Measurements from ENCODE around the gene SRL. TPM values are rescaled to one million over a fixed set of nuclear protein-coding genes. Genes with fewer than 3 reads are reported as not detected.

The SRL gene
- total RNA-seq, 1 donor: under 0.01 TPM

DNA sequence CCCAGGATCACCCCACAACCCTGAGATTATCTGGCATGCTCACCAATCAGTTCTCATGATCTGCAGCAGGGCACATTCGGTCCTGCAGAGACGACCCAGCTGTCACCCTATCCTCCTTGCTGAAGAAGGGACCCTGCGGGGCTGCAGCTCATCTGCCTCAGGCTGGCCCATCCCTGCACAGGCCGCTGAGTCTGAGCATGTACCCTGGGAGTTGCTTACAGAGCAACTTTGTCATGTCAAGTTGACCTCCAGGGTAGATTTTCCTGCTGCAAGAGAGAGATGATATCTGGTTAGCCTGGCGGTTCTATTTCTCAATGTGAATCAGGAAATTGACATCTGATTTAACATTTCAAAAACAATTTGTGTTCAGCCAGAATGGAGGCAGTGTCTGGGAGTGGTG lies 89.6 kb downstream of the SRL start:
- H3K27me3 ChIP-seq (ENCODE audit: insufficient read depth, low read length): no peaks in the 10 kb centered on the region
- no peaks in the 10 kb centered on the region for H3K4me1 ChIP-seq (ENCODE audit: insufficient read depth, low read length)
- no peaks in the 10 kb centered on the region for H3K9me3 ChIP-seq (ENCODE audit: low read depth, low read length)
- H3K4me3 ChIP-seq (ENCODE audit: low read length): no peak overlapping the region

DNA sequence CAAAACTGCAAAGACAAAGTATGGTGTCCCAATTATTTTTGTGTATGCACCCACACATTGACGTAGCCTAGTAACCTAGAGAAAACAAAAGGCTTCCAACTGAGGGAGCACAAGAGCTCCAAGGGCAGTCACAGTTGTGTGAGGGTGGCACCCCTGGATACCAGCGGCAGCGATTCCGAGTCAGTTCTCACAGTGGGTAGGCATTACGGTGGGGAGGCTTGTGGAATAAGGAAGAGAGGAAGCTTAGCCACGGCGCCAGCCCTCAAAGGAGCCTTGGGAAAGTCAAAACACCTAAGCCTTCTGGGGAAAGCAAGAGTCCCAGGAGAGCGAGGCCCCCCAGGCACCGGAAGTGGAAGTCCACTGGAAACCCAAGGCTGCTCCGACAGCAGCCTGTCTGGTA lies 94.6 kb downstream of the SRL start:
- Histone ChIP-seq H3K4me3 (ENCODE audit: low read length) (no peak overlapping the region), H3K27me3 (ENCODE audit: insufficient read depth, low read length) (no peaks in the 10 kb centered on the region), H3K4me1 (ENCODE audit: insufficient read depth, low read length) (peaks cover 6% of the 10 kb centered on the region), H3K9me3 (ENCODE audit: low read depth, low read length) (no peaks in the 10 kb centered on the region)

DNA sequence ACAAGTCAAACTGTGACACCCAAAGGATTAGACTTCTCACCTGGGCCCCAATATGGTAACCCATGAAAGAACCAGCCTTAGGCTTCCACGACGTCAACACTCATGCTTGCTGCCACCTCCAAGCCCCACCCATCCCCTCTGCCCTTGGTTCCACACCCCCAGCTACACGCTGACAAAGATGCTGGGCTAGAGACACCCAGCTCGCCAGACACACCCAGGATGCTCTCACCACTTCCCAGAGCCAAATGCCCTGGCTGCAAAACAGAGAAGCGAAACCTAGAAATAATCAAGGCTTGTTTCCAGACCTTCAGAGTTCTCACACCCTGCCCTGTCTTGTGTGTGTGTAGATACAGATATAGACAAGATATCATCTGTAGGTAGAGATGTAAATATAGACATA lies 99.6 kb downstream of the SRL start:
- H3K27me3 ChIP-seq (ENCODE audit: insufficient read depth, low read length): no peaks in the 10 kb centered on the region
- H3K9me3 ChIP-seq (ENCODE audit: low read depth, low read length): no peaks in the 10 kb centered on the region
- H3K4me1 ChIP-seq (ENCODE audit: insufficient read depth, low read length): peaks cover 13% of the 10 kb centered on the region
- no peak overlapping the region for H3K4me3 ChIP-seq (ENCODE audit: low read length)

DNA sequence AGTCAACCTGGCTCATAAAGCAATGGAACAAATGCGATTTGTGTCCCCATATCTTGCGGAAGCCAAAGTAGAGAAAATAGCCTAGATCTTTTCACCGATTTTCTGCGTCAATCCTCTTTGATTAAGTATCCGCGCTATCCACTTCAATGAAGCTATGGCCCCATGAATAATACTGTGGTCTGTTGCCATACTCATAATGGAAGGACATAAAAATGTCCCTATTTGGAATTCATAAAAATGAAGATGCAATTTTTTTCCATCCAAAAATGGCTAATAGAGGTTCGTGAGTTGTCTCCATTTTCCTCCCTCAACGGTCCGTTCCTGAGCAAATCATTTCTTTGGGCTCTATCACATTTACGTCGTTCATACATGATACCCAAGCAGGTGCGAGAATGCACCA lies 100.3 kb downstream of the SRL start:
- no peaks in the 10 kb centered on the region for H3K9me3 ChIP-seq (ENCODE audit: low read depth, low read length)
- no peak overlapping the region for H3K4me3 ChIP-seq (ENCODE audit: low read length)
- peaks cover 13% of the 10 kb centered on the region for H3K4me1 ChIP-seq (ENCODE audit: insufficient read depth, low read length)
- H3K27me3 ChIP-seq (ENCODE audit: insufficient read depth, low read length): no peaks in the 10 kb centered on the region

DNA sequence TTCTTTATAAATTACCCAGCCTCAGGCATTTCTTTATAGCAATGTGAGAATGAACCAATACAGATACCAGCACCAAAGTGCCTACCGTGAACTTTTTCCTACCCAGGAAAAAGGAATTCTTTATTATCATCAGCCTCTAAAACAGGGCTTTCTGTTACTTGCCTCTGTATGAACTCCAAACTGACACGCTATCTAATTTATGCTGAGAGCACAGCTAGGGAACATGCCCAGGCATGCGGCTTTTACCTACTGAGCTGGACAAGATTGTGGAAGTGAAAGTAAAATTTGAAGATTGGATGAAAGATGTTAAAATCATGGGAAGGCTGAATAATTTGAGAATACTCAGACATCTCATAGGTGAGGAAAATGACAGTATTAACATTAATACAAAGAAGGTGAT lies 101.2 kb downstream of the SRL start:
- peaks cover 13% of the 10 kb centered on the region for H3K4me1 ChIP-seq (ENCODE audit: insufficient read depth, low read length)
- H3K9me3 ChIP-seq (ENCODE audit: low read depth, low read length): no peaks in the 10 kb centered on the region
- no peak overlapping the region for H3K4me3 ChIP-seq (ENCODE audit: low read length)
- H3K27me3 ChIP-seq (ENCODE audit: insufficient read depth, low read length): no peaks in the 10 kb centered on the region

- H3K4me3 ChIP-seq (ENCODE audit: low read length): no peak overlapping the region
- H3K27me3 ChIP-seq (ENCODE audit: insufficient read depth, low read length): no peaks in the 10 kb centered on the region
- no peaks in the 10 kb centered on the region for H3K9me3 ChIP-seq (ENCODE audit: low read depth, low read length)
- H3K4me1 ChIP-seq (ENCODE audit: insufficient read depth, low read length): peaks cover 13% of the 10 kb centered on the region
Measured at GRCh38 chr16:4139968-4140367, 101.9 kb downstream of the SRL start.

Other genes with a start within 250 kb of the SRL start
- 9.7 TPM for gene ADCY9, start 125.6 kb downstream of the SRL start, total RNA-seq
- gene TFAP4, start 30.9 kb upstream of the SRL start, total RNA-seq: 5.8 TPM
- gene GLIS2, start 74.0 kb upstream of the SRL start, total RNA-seq: under 0.01 TPM
- gene PAM16, start 109.2 kb upstream of the SRL start, total RNA-seq: 5.4 TPM
- 0.31 TPM for gene VASN, start 129.8 kb upstream of the SRL start, total RNA-seq
- 235 TPM for gene CORO7, start 174.5 kb upstream of the SRL start, total RNA-seq
- gene DNAJA3, start 183.8 kb upstream of the SRL start, total RNA-seq: 8.4 TPM
- gene NMRAL1, start 232.5 kb upstream of the SRL start, total RNA-seq: 24.8 TPM
- 26.7 TPM for gene HMOX2, start 234.3 kb upstream of the SRL start, total RNA-seq